GM21723 (cell line): Measurements from ENCODE around the gene GIT2.
"Not testable (repeated sequence)": the region's sequence is repeated elsewhere in the genome, so short reads cannot be mapped to it uniquely, and the experiment has no call there.

Experiments used
- ATAC-seq: cut with Tn5 transposase; IDR thresholded peaks from one replicate; pipeline ENCODE4 v1.9.1; 2021; ENCODE audit warnings: mild to moderate bottlenecking, moderate library complexity; ENCODE audit not compliant: unreplicated experiment

The GIT2 gene

GRCh38 chr12:110006115-110006514 lies 9.9 kb upstream of the GIT2 start:
- ATAC-seq, result no peak

- peak; percentile 51 for ATAC-seq
These were observed 9.3 kb upstream of the GIT2 start for GRCh38 chr12:110005319-110005973.

GRCh38 chr12:110004598-110004997 lies 8.4 kb upstream of the GIT2 start:
- peak; percentile 66 for ATAC-seq

GRCh38 chr12:110002676-110003515 lies 6.7 kb upstream of the GIT2 start:
- ATAC-seq, result no peak

- no peak for ATAC-seq
These were observed 5.4 kb upstream of the GIT2 start for GRCh38 chr12:110001596-110001995.

GRCh38 chr12:109999983-110000505 lies 3.9 kb upstream of the GIT2 start:
- ATAC-seq, result no peak

GRCh38 chr12:109999649-109999971 lies 3.4 kb upstream of the GIT2 start:
- peak; percentile 0 for ATAC-seq

- ATAC-seq, result peak; percentile 53
These were observed 2.9 kb upstream of the GIT2 start, which contains the start of gene ANKRD13A for GRCh38 chr12:109998904-109999648. TSS of gene ANKRD13A (plus strand) at chr12:109999430. CDS start at chr12:109999689, 259 bp downstream.

- ATAC-seq, result no peak
These were observed 2.2 kb upstream of the GIT2 start for GRCh38 chr12:109998241-109998903.

GRCh38 chr12:109997393-109997792 lies 1.2 kb upstream of the GIT2 start:
- ATAC-seq, result no peak

GRCh38 chr12:109996483-109996853 lies 300 bp upstream of the GIT2 start:
- ATAC-seq, result no peak

- ATAC-seq, result no peak
These were observed 845 bp downstream of the GIT2 start for GRCh38 chr12:109995361-109995685.

GRCh38 chr12:109994401-109995175 lies 1.6 kb downstream of the GIT2 start:
- ATAC-seq, result no peak

- ATAC-seq, result no peak
These were observed 3.1 kb downstream of the GIT2 start for GRCh38 chr12:109993091-109993490.

GRCh38 chr12:109991586-109991985 lies 4.6 kb downstream of the GIT2 start:
- no peak for ATAC-seq

GRCh38 chr12:109989380-109989779 lies 6.8 kb downstream of the GIT2 start:
- ATAC-seq, result no peak

GRCh38 chr12:109988903-109989302 lies 7.3 kb downstream of the GIT2 start:
- ATAC-seq, result no peak

GRCh38 chr12:109988274-109988673 lies 7.9 kb downstream of the GIT2 start:
- ATAC-seq, result no peak

GRCh38 chr12:109987615-109988014 lies 8.6 kb downstream of the GIT2 start:
- ATAC-seq, result no peak

GRCh38 chr12:109986236-109986635 lies 9.9 kb downstream of the GIT2 start:
- ATAC-seq, result not testable (repeated sequence)
